Tongue (tissue), 2 donors: ENCODE data around the gene PLIN4. TPM values are rescaled to one million over a fixed set of nuclear protein-coding genes. Genes with fewer than 3 reads are reported as not detected.

Source experiments
- DNase-seq: peaks from one replicate; pipeline ENCODE4 v3.0.0-alpha.2; 2015
- total RNA-seq: library from RNA; depleted of rRNA; stranded (reverse); fragments of >200 nt; gene quantifications from one replicate; pipeline ENCODE4 v1.2.3, GENCODE V29; 2014

PLIN4 gene
- total RNA-seq, 1 donor from 2014 or later = 38.0 TPM

GRCh38 chr19:4504891-4505569 lies 13.3 kb downstream of the PLIN4 start:
- no peak for DNase-seq

- DNase-seq = peak; percentile 90
These were observed 14.0 kb downstream of the PLIN4 start for GRCh38 chr19:4504297-4504701.

GRCh38 chr19:4503825-4504170 lies 14.5 kb downstream of the PLIN4 start:
- DNase-seq = no peak

- DNase-seq = no peak
These were observed 15.0 kb downstream of the PLIN4 start for GRCh38 chr19:4503132-4503824.

GRCh38 chr19:4502282-4503131 lies 15.8 kb downstream of the PLIN4 start:
- no peak for DNase-seq

- DNase-seq = no peak
These were observed 16.6 kb downstream of the PLIN4 start for GRCh38 chr19:4501691-4502090.

GRCh38 chr19:4500841-4501591 lies 17.3 kb downstream of the PLIN4 start:
- no peak for DNase-seq

- DNase-seq = no peak
These were observed 18.4 kb downstream of the PLIN4 start for GRCh38 chr19:4499855-4500254.

GRCh38 chr19:4499318-4499717 lies 19.0 kb downstream of the PLIN4 start:
- no peak for DNase-seq

- no peak for DNase-seq
These were observed 19.6 kb downstream of the PLIN4 start for GRCh38 chr19:4498694-4499093.

- no peak for DNase-seq
These were observed 20.4 kb downstream of the PLIN4 start for GRCh38 chr19:4497770-4498389.

GRCh38 chr19:4496304-4496703 lies 22.0 kb downstream of the PLIN4 start:
- no peak for DNase-seq

- no peak for DNase-seq
These were observed 22.8 kb downstream of the PLIN4 start for GRCh38 chr19:4495471-4495870.

- no peak for DNase-seq
These were observed 23.6 kb downstream of the PLIN4 start for GRCh38 chr19:4494691-4495064.

GRCh38 chr19:4493929-4494690 lies 24.2 kb downstream of the PLIN4 start:
- no peak for DNase-seq

- DNase-seq = no peak
These were observed 25.0 kb downstream of the PLIN4 start for GRCh38 chr19:4493104-4493928.

GRCh38 chr19:4492337-4493103 lies 25.8 kb downstream of the PLIN4 start:
- DNase-seq = no peak

GRCh38 chr19:4491446-4491845 lies 26.8 kb downstream of the PLIN4 start:
- DNase-seq = no peak

GRCh38 chr19:4488496-4488895 lies 29.8 kb downstream of the PLIN4 start:
- no peak for DNase-seq

- DNase-seq = no peak
These were observed 30.7 kb downstream of the PLIN4 start for GRCh38 chr19:4487572-4487971.
